Activated B cell treated with CpG ODN at 0.5 μM for 24 hours (primary cell): ENCODE results near the gene R3HDM4. TPM values are rescaled to one million over a fixed set of nuclear protein-coding genes. Genes with fewer than 3 reads are reported as not detected.

Source experiments
- ATAC-seq: fragments of 200-7000 bp; cut with Tn5 transposase; one replicate; pipeline ENCODE4 v1.10.0; 2021; ENCODE audit warnings: low read depth, mild to moderate bottlenecking, moderate library complexity
- CTCF ChIA-PET: fragments of 350-600 bp; sonication (Branson Sonifier 250); formaldehyde crosslinking; loops from one replicate; lab custom pipeline; 2021; ENCODE audit warnings: antibody characterized with exemption; lab: Charles Lee
- POLR2A ChIA-PET: fragments of 350-600 bp; sonication (Branson Sonifier 250); formaldehyde crosslinking; loops from one replicate; lab custom pipeline; 2021; ENCODE audit warnings: antibody characterized with exemption; lab: Charles Lee
- DNase-seq: peaks from one replicate; pipeline ENCODE4 v3.0.0; 2022
- H3K27ac Mint-ChIP-seq: one replicate; pipeline ENCODE4 v1.8.0; 2020; ENCODE audit warnings: mixed read lengths
- H3K27me3 Mint-ChIP-seq: one replicate; pipeline ENCODE4 v1.8.0; 2021; ENCODE audit warnings: mixed read lengths
- H3K36me3 Mint-ChIP-seq: one replicate; pipeline ENCODE4 v1.8.0; 2021; ENCODE audit warnings: low read depth, mixed read lengths
- H3K4me1 Mint-ChIP-seq: one replicate; pipeline ENCODE4 v1.8.0; 2021; ENCODE audit warnings: mixed read lengths
- H3K4me3 Mint-ChIP-seq: one replicate; pipeline ENCODE4 v1.8.0; 2020; ENCODE audit warnings: mild to moderate bottlenecking, mixed read lengths
- H3K9me3 Mint-ChIP-seq: one replicate; pipeline ENCODE4 v1.8.0; 2020; ENCODE audit warnings: mixed read lengths
- intact Hi-C: fragments of 100-400 bp; cut with micrococcal nuclease; formaldehyde crosslinking; loops from one replicate; pipeline ENCODE4 v1.15.1; 2024
- total RNA-seq: library from RNA; stranded (reverse); gene quantifications from 2 replicates; pipeline ENCODE4 v1.2.3, GENCODE V29; 2022
- TF ChIP-seq, protein P1 (sequence below): fragments of 200-600 bp; IDR thresholded peaks from one replicate; pipeline ENCODE4 v1.8.0; 2022; ENCODE audit warnings: antibody characterized with exemption, mild to moderate bottlenecking

Gene R3HDM4
- total RNA-seq, 1 donor from 2014 or later, result 189 TPM

DNA sequence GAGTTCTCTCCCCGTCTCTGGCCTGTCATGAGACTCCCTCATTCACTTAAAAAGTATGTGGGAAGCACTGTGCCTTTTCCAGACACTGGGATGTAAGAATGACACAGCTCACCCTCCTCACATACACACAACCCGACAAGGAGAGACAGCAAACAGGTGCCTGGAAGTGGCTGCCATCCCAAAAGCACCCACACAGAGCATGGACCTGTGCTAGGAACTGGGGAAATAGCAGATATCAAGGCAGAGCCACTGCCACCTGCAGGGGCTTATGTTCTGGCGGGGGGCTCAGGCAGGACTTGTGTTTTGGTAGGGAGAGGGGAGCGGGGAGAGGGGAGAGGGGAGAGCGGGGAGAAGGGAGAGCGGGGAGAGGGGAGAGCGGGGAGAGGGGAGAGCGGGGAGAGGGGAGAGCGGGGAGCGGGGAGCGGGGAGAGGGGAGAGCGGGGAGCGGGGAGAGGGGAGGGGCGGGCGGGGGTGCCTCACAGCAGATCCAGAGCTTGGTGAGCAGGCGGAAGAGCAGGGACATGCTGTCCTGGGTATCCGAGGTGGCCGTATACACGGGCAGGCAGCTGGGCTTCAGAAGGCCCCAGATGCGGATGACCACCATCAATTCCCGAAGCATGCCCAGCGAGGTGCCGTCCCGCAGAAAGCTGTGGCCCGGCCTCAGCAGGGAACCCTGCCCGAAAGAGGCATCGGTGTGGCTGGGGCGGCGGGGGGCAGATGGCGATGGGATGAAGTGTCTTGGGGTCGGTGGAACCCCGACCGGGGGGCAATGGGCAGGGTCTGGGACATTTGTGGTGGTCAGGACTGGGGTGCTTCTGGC is 41.4 kb downstream of the R3HDM4 start:
- Mint-ChIP-seq H3K36me3 (peaks cover 47% of the 10 kb centered on the region), H3K4me1 (peaks cover 8% of the 10 kb centered on the region), H3K9me3 (no peaks in the 10 kb centered on the region), H3K27ac (no peak overlapping the region), H3K27me3 (no peaks in the 10 kb centered on the region), H3K4me3 (no peak overlapping the region)
- ChIA-PET CTCF (no interaction called here), POLR2A (interaction anchor here (0.5 to 0.6 kb wide), 3 partner anchors 75 to 135 kb away, joined by 3 read pairs; no protein-coding TSS in a partner anchor)
- no peak for ATAC-seq
- TF ChIP-seq, protein P1, sequence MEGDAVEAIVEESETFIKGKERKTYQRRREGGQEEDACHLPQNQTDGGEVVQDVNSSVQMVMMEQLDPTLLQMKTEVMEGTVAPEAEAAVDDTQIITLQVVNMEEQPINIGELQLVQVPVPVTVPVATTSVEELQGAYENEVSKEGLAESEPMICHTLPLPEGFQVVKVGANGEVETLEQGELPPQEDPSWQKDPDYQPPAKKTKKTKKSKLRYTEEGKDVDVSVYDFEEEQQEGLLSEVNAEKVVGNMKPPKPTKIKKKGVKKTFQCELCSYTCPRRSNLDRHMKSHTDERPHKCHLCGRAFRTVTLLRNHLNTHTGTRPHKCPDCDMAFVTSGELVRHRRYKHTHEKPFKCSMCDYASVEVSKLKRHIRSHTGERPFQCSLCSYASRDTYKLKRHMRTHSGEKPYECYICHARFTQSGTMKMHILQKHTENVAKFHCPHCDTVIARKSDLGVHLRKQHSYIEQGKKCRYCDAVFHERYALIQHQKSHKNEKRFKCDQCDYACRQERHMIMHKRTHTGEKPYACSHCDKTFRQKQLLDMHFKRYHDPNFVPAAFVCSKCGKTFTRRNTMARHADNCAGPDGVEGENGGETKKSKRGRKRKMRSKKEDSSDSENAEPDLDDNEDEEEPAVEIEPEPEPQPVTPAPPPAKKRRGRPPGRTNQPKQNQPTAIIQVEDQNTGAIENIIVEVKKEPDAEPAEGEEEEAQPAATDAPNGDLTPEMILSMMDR, result no peak
- intact Hi-C loops, result loop anchor here (2.0 kb wide), 1 partner anchor 21 kb away; the partner anchor contains the start of genes MED16 and RNU6-9
- DNase-seq, result no peak

DNA sequence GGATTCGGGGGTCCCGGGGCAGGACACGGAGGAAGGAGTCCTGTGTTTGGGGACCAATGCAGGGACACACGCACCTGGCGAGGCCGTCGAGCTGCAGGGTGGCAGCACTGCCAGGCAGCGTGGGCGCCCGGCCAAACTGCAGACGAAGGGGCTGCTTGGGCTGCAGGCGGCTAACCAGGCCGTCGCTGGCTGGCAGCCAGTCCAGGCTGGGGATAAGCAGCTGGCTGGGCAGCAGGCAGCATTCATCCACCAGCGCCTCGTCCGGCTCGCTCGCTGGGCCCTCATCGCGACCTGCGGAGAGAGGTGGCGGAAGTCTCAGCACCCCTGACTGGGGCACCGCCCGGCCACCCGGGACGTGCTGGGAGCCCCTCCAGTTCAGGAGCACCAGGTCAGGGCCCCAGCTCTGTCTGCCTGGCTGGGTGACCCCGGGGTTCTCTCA is 42.0 kb downstream of the R3HDM4 start:
- CTCF ChIA-PET, result no interaction called here
- no peak overlapping the region for H3K27ac Mint-ChIP-seq

DNA sequence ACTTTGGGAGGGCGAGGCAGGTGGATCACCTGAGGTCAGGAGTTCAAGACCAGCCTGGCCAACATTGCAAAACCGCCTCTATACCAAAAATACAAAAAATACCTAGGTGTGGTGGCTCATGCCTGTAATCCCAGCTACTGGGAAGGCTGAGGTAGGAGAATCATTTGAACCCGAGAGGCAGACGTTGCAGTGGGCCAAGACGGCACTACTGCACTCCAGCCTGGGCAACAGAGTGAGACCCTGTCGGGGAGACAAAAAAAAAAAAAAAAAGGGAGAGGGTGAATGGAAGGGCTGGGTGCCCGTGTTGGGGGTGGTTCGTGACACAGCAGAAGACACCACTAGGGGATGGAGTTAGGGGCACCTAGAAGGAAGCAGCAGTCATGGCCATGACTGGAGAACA is 42.7 kb downstream of the R3HDM4 start:
- Mint-ChIP-seq H3K36me3 (peaks cover 39% of the 10 kb centered on the region), H3K4me1 (peaks cover 8% of the 10 kb centered on the region), H3K9me3 (no peaks in the 10 kb centered on the region), H3K27me3 (no peaks in the 10 kb centered on the region), H3K4me3 (no peak overlapping the region), H3K27ac (no peak overlapping the region)
- ChIA-PET POLR2A (no interaction called here), CTCF (no interaction called here)
- ATAC-seq (no peak), DNase-seq (no peak)
- intact Hi-C loops, result no loop called here
- TF ChIP-seq, protein P1, result no peak

More for the DNA sequence above, 42.0 kb downstream of the R3HDM4 start:
- Mint-ChIP-seq H3K27me3 (no peaks in the 10 kb centered on the region), H3K4me1 (peaks cover 8% of the 10 kb centered on the region), H3K4me3 (no peak overlapping the region), H3K36me3 (peaks cover 42% of the 10 kb centered on the region), H3K9me3 (no peaks in the 10 kb centered on the region)
- no peak for DNase-seq
- TF ChIP-seq, protein P1, result no peak
- intact Hi-C loops, result no loop called here
- ATAC-seq, result no peak
- POLR2A ChIA-PET, result no interaction called here

DNA sequence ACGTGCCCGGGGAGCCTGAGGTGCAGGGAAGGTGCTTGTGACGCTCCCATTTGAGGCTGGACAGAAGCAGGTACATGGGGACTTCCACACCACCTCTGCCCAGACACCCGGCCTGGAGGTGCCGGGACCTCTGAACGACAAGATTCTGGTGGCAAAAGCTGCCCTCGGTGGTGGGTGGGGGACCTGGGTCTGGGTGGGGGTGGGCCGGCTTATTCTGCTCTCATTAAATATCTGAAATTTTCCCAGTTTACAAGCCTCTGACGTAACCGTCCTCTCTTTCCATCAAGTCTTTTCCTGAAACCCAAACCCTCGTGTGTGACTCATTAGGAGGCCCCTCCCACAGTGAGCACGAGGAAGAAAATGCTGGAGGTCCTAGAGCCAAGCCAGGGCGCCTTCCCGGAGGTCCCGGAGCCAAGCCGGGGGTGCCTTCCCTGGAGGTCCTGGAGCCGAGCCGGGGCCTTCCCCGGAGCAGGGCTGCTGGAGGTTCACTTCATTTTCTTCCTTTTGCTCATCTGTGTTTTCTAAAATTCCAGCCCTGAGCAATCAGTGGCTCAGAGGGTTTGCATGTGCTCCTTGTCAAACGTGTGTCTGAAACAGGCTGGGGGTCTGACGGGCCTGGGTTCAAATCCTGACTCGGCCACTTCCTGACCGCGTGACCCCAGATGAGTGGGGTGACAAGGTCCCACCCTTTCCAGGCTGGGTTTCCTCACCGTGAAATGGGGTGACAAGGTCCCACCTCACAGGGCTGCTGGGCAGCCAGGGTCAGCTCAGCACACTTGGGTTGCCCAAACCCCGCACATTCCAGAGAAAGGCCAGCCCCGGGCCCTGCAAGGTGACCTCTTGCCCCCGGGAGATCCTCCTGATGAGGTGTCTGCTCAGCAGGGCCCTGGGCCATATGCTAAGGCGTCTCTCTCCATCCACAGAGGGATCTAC is 43.5 kb downstream of the R3HDM4 start:
- no peak for DNase-seq
- CTCF ChIA-PET, result no interaction called here
- Mint-ChIP-seq H3K27ac (no peak overlapping the region), H3K9me3 (no peaks in the 10 kb centered on the region), H3K36me3 (peaks cover 37% of the 10 kb centered on the region), H3K27me3 (no peaks in the 10 kb centered on the region), H3K4me1 (peaks cover 8% of the 10 kb centered on the region), H3K4me3 (no peak overlapping the region)
- no peak for ATAC-seq
- intact Hi-C loops, result no loop called here
- POLR2A ChIA-PET, result interaction anchor here (0.6 kb wide), 1 partner anchor 36 kb away, joined by 3 read pairs; no protein-coding TSS in a partner anchor
- TF ChIP-seq, protein P1, result no peak
